Mesenchymal stem cell (in vitro differentiated cells and primary cell): ENCODE measurements around the gene NME3. TPM values are rescaled to one million over a fixed set of nuclear protein-coding genes. Genes with fewer than 3 reads are reported as not detected.
A peak's percentile ranks its signal among the peaks of the same experiment; 100 is the strongest.

Experiments
- DNase-seq: peaks from one replicate; pipeline ENCODE4 v3.0.0-alpha.2; 2013
- H2AFZ ChIP-seq: one replicate; pipeline ENCODE4 v1.6.1; 2013; ENCODE audit warnings: low read depth, mild to moderate bottlenecking, control low read depth, inconsistent platforms, low read length, moderate library complexity
- H2AK5ac ChIP-seq: 2 replicates; pipeline ENCODE4 v1.6.1; 2013; ENCODE audit warnings: low read length, moderate library complexity, mild to moderate bottlenecking, inconsistent platforms; ENCODE audit not compliant: severe bottlenecking
- H2BK120ac ChIP-seq: one replicate; pipeline ENCODE4 v1.6.1; 2013; ENCODE audit warnings: low read depth, mild to moderate bottlenecking, inconsistent platforms, low read length, moderate library complexity
- H2BK12ac ChIP-seq, 2 experiments: one replicate each; pipeline ENCODE4 v1.6.1; 2013; ENCODE audit warnings: inconsistent platforms in 2 of 2, low read length in 2 of 2, mild to moderate bottlenecking in 2 of 2, moderate library complexity in 2 of 2, control low read depth in 1 of 2
- H2BK15ac ChIP-seq: one replicate; pipeline ENCODE4 v1.6.1; 2013; ENCODE audit warnings: mild to moderate bottlenecking, low read depth, inconsistent platforms; ENCODE audit not compliant: poor library complexity, severe bottlenecking
- H2BK5ac ChIP-seq: 2 replicates; pipeline ENCODE4 v1.6.1; 2013; ENCODE audit warnings: low read depth, mild to moderate bottlenecking, low read length, control low read depth, inconsistent platforms; ENCODE audit not compliant: poor library complexity, severe bottlenecking
- H3K14ac ChIP-seq, 2 experiments: one replicate each; pipeline ENCODE4 v1.6.1; 2013; ENCODE audit warnings: inconsistent platforms in 2 of 2, low read length in 2 of 2, control low read depth in 1 of 2, mild to moderate bottlenecking in 1 of 2, moderate library complexity in 1 of 2
- H3K18ac ChIP-seq, 2 experiments: one replicate each; pipeline ENCODE4 v1.6.1; 2013; ENCODE audit warnings: inconsistent platforms in 2 of 2, low read length in 2 of 2, control low read depth in 1 of 2, low read depth in 1 of 2, mild to moderate bottlenecking in 1 of 2
- H3K23ac ChIP-seq, 2 experiments: one replicate each; pipeline ENCODE4 v1.6.1; 2013; ENCODE audit warnings: inconsistent platforms in 2 of 2, low read length in 2 of 2, mild to moderate bottlenecking in 2 of 2, moderate library complexity in 2 of 2, control low read depth in 1 of 2
- H3K27ac ChIP-seq: 2 replicates; pipeline ENCODE4 v1.5.1; 2013; ENCODE audit warnings: mild to moderate bottlenecking, moderate library complexity, low read length, control low read depth, inconsistent platforms; ENCODE audit not compliant: poor library complexity, severe bottlenecking
- H3K27me3 ChIP-seq, 2 experiments: 2 replicates each; pipeline versions ENCODE4 v1.6.1 to v1.7.0; 2013; ENCODE audit warnings: low read length in 2 of 2, mild to moderate bottlenecking in 2 of 2, moderate library complexity in 2 of 2, control low read depth in 1 of 2, inconsistent platforms in 1 of 2; ENCODE audit not compliant: control insufficient read depth in 1 of 2, insufficient read depth in 1 of 2
- H3K36me3 ChIP-seq, 2 experiments: 2 replicates each; pipeline versions ENCODE4 v1.6.1 to v1.7.0; 2013; ENCODE audit warnings: low read length in 2 of 2, control low read depth in 1 of 2, inconsistent platforms in 1 of 2, low read depth in 1 of 2, mild to moderate bottlenecking in 1 of 2; ENCODE audit not compliant: insufficient read depth in 2 of 2, control insufficient read depth in 1 of 2
- H3K4ac ChIP-seq, 2 experiments: one replicate each; pipeline ENCODE4 v1.6.1; 2013; ENCODE audit warnings: inconsistent platforms in 2 of 2, low read length in 2 of 2, mild to moderate bottlenecking in 2 of 2, moderate library complexity in 2 of 2, control low read depth in 1 of 2, low read depth in 1 of 2
- H3K4me1 ChIP-seq: 2 replicates; pipeline ENCODE4 v1.6.1; 2013; ENCODE audit warnings: low read depth, low read length, control low read depth; ENCODE audit not compliant: control insufficient read depth, insufficient read depth
- H3K4me2 ChIP-seq: 2 replicates; pipeline ENCODE4 v1.6.1; 2013; ENCODE audit warnings: low read length, mild to moderate bottlenecking, inconsistent platforms; ENCODE audit not compliant: poor library complexity, severe bottlenecking
- H3K4me3 ChIP-seq, 2 experiments: 2 replicates each; pipeline versions ENCODE4 v1.5.1 to v1.7.0; 2013; ENCODE audit warnings: low read length in 2 of 2, mild to moderate bottlenecking in 2 of 2, control low read depth in 1 of 2, low read depth in 1 of 2; ENCODE audit not compliant: insufficient read depth in 1 of 2
- H3K79me1 ChIP-seq: replicated peaks from 2 replicates; pipeline ENCODE4 v1.6.1; 2013; ENCODE audit warnings: mild to moderate bottlenecking, control low read depth, low read length, inconsistent platforms; ENCODE audit not compliant: poor library complexity, severe bottlenecking
- H3K9ac ChIP-seq: 2 replicates; pipeline ENCODE4 v1.7.0; 2013; ENCODE audit warnings: mild to moderate bottlenecking, low read length, moderate library complexity
- H3K9me3 ChIP-seq: 2 replicates; pipeline ENCODE4 v1.7.0; 2013; ENCODE audit warnings: mild to moderate bottlenecking, low read length; ENCODE audit not compliant: control insufficient read depth
- H4K8ac ChIP-seq: one replicate; pipeline ENCODE4 v1.6.1; 2013; ENCODE audit warnings: inconsistent platforms, mild to moderate bottlenecking, low read length, moderate library complexity
- H4K91ac ChIP-seq: one replicate; pipeline ENCODE4 v1.6.1; 2013; ENCODE audit warnings: mild to moderate bottlenecking, low read length, inconsistent platforms
- WGBS: methylation state at CpG from one replicate; pipeline ENCODE4 v1.1.7; 2013; ENCODE audit warnings: mixed read lengths; 5-methylcytosine and 5-hydroxymethylcytosine counted together
- polyA plus RNA-seq, 2 experiments: library from polyadenylated mRNA; stranded (reverse); fragments of 200-250 nt; gene quantifications; one replicate each; pipeline ENCODE4 v1.2.3, GENCODE V29; 2013

Gene NME3
- 49.3 TPM for polyA plus RNA-seq (2013, experiment 1 of 2)
- polyA plus RNA-seq (2013, experiment 2 of 2), result 48.0 TPM

DNA sequence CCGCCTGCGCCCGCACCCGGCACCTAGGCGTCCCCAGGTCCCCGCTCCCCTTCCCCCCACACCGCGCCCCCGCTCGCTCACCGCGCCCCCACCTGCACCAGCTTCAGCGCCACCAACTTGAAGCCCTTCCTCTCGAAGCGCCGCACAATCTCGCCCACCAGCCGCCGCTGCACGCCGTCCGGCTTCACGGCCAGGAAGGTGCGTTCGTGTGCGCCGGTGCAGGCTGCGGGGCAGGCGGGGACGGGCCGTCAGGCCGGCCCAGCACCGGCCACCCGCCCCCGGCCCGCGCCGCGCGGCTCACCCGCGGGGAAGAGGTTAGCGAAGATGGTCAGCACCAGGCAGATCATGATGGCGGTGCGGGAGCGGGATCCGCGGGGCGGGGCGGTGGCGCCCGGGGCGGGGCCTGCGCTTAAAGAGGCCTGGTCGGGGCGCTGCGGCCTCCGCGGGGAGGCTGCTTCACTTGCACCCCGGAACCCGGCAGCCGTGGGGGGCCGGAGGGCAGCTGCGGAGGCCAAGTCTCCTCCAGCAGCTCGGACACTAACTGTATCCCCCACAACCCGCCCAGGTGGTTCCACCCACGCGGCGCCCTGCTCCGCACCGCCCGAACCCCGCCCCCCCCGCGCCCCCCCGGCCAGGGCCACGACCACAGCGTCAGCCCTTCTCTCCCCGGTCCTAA, at the start of gene NME3:
TSS of gene NME3 (minus strand) at position 356 of the 676 bp plus-strand sequence. CDS start at position 347, 9 bp downstream.
- H3K9ac ChIP-seq, result peak within 1 kb of the TSS; percentile 87

DNA sequence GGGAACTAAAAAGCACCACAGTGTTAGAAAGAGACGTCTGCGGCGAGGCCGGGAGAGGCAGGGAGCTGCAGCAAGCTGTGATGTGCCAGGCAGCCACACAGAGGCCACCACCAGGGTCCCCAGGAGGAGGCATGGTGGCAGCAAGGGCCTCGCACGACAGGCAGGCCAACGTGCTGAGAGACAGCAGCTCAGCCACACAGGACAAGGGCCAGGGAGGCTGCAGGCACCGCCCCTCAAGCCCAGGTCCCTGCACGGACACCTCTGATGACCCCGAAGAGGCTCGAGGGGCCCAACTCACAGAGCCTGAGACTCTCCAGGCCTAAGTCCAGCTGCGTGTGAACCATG, 49.6 kb upstream of the NME3 start:
- H2BK12ac ChIP-seq, result no peak overlapping the region
- H2BK120ac ChIP-seq, result no peak overlapping the region
- no peak overlapping the region for H3K27ac ChIP-seq
- H2AFZ ChIP-seq, result no peak overlapping the region
- no peak overlapping the region for H4K8ac ChIP-seq
- peaks cover 12% of the 10 kb centered on the region for H3K4me1 ChIP-seq
- no peak overlapping the region for H3K4ac ChIP-seq
- no peak overlapping the region for H3K18ac ChIP-seq
- no peak overlapping the region for H3K4me2 ChIP-seq
- no peak overlapping the region for H2AK5ac ChIP-seq
- H3K14ac ChIP-seq, result no peak overlapping the region
- 92% methylated on average over 12 of the region's 12 CpGs for WGBS
- no peak overlapping the region for H2BK15ac ChIP-seq
- H3K9ac ChIP-seq, result no peak overlapping the region
- H3K27me3 ChIP-seq, result no peaks in the 10 kb centered on the region
- H2BK5ac ChIP-seq, result no peak overlapping the region
- peaks cover 28 to 68% of the 10 kb centered on the region in 2 experiments for H3K36me3 ChIP-seq
- no peak for DNase-seq
- no peak overlapping the region for H4K91ac ChIP-seq
- H3K79me1 ChIP-seq, result peaks cover 43% of the 10 kb centered on the region
- no peak overlapping the region for H3K23ac ChIP-seq
- no peak overlapping the region for H3K4me3 ChIP-seq
- no peaks in the 10 kb centered on the region for H3K9me3 ChIP-seq

More for the DNA sequence above, at the start of gene NME3:
- Histone ChIP-seq H3K23ac (peak within 1 kb of the TSS in 1 of 2 experiments; percentile 70), H2AK5ac (no peak within 1 kb of the TSS), H3K4me3 (peak within 1 kb of the TSS; percentile 87 to 92), H3K36me3 (peaks cover 37 to 63% of the 10 kb centered on the region in 2 experiments), H2BK5ac (no peak within 1 kb of the TSS), H3K4me1 (peaks cover 45% of the 10 kb centered on the region), H3K27me3 (no peaks in the 10 kb centered on the region), H3K79me1 (peaks cover 24% of the 10 kb centered on the region), H3K4me2 (peak within 1 kb of the TSS; percentile 77), H2AFZ (peak within 1 kb of the TSS; percentile 62), H3K18ac (peak within 1 kb of the TSS; percentile 30 to 89), H4K8ac (peak within 1 kb of the TSS; percentile 47), H2BK12ac (peak within 1 kb of the TSS in 1 of 2 experiments; percentile 49), H2BK120ac (peak within 1 kb of the TSS; percentile 11), H3K9me3 (no peaks in the 10 kb centered on the region), H4K91ac (peak within 1 kb of the TSS; percentile 46), H3K14ac (peak within 1 kb of the TSS in 1 of 2 experiments; percentile 92), H3K4ac (peak within 1 kb of the TSS; percentile 67 to 87), H3K27ac (peak within 1 kb of the TSS; percentile 64), H2BK15ac (peak within 1 kb of the TSS; percentile 64)
- DNase-seq, result peak; percentile 75
- 2% methylated on average over 47 of the region's 79 CpGs for WGBS

DNA sequence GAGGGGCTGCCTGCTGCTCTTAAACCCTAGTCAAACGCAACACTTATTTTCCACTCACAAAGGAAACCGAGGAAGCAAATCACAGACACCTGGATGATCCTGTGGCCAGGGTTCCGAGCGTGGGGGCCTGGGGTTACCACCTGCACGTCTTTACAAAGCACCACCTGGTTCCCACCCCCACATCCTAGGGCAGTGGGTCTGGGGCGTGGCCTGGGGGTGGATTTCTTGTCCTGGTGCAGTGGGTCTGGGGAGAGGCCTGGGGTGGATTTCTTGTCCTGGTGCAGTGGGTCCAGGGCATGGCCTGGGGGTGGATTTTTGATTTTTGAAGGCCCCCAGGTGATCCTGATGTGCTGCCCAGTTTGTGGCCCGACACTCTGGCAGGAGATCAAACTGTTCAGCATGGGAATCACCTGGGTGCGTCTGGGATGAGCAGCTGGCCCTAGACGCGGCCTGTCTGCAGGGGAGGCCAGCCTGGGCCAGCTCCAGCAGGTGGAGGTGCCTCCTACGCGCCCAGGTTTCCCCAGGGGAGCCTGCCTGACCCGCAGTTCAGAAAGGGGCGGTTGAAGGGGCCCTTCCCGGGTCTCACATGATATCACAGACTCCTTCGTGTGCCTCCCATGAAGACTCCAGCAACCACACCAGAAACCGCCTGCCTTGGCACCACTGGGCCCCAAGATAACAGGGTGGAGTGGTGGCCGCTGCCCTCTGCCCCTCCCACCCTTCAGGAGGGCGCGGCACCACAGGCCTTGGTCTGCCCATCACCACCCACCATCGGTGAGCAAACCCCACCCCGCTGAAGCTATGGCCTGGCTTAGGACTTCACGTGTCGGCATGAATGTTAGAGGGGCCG, 49.0 kb upstream of the NME3 start:
- Histone ChIP-seq H3K4me3 (no peak overlapping the region), H3K9ac (no peak overlapping the region), H3K4me1 (peaks cover 6% of the 10 kb centered on the region), H3K36me3 (peaks cover 32 to 71% of the 10 kb centered on the region in 2 experiments), H2BK5ac (no peak overlapping the region), H3K79me1 (peaks cover 41% of the 10 kb centered on the region), H3K18ac (no peak overlapping the region), H4K8ac (no peak overlapping the region), H4K91ac (no peak overlapping the region), H3K27ac (no peak overlapping the region), H3K4ac (no peak overlapping the region), H3K4me2 (no peak overlapping the region), H3K9me3 (no peaks in the 10 kb centered on the region), H2AK5ac (no peak overlapping the region), H3K23ac (no peak overlapping the region), H2BK120ac (no peak overlapping the region), H2AFZ (no peak overlapping the region), H2BK12ac (no peak overlapping the region), H3K14ac (no peak overlapping the region), H3K27me3 (no peaks in the 10 kb centered on the region), H2BK15ac (no peak overlapping the region)
- 94% methylated on average over 25 of the region's 25 CpGs for WGBS
- no peak for DNase-seq

DNA sequence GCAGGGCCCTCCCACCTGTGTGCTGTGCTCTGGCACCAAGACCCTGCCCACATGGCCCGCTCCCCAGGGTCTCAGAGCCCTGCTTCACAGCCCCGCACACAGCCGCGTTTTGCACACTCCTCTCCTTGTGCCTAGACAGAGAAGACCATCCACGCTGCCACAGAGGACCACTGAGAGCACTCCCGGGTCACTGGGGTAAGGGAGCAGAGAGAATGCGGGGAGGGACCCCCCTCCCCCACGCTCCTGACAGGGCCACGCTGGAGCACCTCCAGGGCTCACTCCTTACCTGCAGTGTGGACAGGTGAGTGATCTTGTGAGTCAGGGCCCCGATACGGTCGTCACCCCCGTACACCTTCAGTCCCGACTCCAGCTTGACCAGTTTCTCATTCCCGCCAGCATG, 48.3 kb upstream of the NME3 start:
- Histone ChIP-seq H3K79me1 (peaks cover 39% of the 10 kb centered on the region), H4K8ac (no peak overlapping the region), H3K4me3 (no peak overlapping the region), H3K9me3 (no peaks in the 10 kb centered on the region), H3K4me1 (peaks cover 3% of the 10 kb centered on the region), H3K27ac (no peak overlapping the region), H3K36me3 (peaks cover 37 to 72% of the 10 kb centered on the region in 2 experiments), H3K4ac (no peak overlapping the region), H2AK5ac (no peak overlapping the region), H2BK12ac (no peak overlapping the region), H2BK120ac (no peak overlapping the region), H3K27me3 (no peaks in the 10 kb centered on the region), H3K9ac (no peak overlapping the region), H2AFZ (no peak overlapping the region), H4K91ac (no peak overlapping the region), H3K18ac (no peak overlapping the region), H2BK5ac (no peak overlapping the region), H2BK15ac (no peak overlapping the region), H3K4me2 (no peak overlapping the region), H3K23ac (no peak overlapping the region), H3K14ac (no peak overlapping the region)
- DNase-seq, result no peak
- WGBS, result 96% methylated on average over 15 of the region's 15 CpGs
